T1000 (cell line): ENCODE data around the gene DPH2.

Source experiments
- DNase-seq: peaks from one replicate; lab custom pipeline; 2025; ENCODE audit warnings: mixed read lengths; lab: John Stamatoyannopoulos, UW

The DPH2 gene

GRCh38 chr1:44000122-44000665, 30.4 kb downstream of the DPH2 start:
- DNase-seq, result no peak

GRCh38 chr1:44002165-44002564, 32.4 kb downstream of the DPH2 start:
- no peak for DNase-seq

DNA sequence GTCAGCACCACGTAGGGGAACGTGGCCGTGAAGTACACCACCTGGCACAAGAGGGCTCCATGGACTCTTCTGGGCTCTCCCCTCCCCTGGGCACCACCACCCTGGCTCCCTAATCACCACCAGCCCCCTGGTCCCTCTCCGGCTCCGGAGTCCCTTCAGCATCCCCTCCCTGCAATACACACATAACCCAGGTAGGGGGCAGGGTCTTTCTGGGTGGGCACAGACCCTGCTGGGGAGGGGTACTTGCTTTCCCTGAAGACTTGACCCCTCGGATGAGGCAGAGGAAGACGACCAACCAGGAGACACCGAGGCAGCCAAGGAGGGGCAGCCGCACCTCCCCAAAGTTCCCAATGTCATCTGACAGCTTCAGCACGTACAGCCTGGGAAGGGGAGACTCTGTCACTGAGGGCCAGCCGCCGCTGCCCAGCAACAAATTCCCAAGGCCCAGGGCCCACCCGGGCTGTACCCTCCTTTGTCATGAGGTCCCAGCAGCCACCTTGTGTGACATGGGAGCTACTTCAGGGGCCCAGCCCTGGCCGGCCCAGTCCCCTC, 32.9 kb downstream of the DPH2 start:
- no peak for DNase-seq

DNA sequence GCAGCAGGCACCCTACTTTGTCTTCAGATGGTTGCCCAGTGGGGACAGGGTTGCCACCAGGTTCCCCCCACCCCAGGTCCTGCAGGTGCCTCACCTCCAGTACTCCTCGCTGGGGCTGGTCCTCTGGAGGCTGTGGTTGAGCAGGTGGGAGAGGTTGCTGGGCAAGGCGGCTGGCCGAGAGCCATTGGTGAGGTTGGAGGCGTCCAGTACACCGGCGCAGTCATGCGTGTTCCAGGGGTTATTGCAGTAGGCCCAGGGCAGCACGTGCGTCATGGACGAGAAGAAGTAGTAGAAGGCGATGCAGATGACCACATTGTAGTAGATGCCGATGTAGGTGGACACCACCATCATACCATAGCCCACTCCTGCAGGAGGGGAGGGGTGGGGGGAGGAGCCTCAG, 38.4 kb downstream of the DPH2 start:
- no peak for DNase-seq

GRCh38 chr1:44010935-44011471, 41.2 kb downstream of the DPH2 start:
- no peak for DNase-seq

GRCh38 chr1:44012404-44012803, 42.6 kb downstream of the DPH2 start:
- no peak for DNase-seq

- DNase-seq, result no peak
These were observed 43.3 kb downstream of the DPH2 start for GRCh38 chr1:44012941-44013609.

DNA sequence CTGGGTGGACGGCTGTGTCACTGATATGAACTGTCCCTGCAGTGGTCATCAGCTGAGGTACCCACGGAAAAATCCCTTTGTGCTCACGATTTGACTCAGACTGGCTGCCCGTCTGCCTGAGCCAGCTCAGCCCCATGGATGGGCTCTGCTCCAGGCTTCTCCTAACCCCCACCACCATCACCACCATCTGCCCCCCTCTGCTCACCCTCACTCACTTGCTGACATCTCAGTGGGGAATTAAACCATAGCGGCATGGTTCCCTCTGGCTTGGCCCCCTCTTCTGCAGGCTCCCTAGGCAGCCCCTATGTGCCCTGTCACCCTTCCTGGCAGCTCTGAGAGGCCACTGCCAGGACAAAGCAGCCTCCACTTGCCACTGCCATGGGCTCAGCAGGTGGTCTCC, 44.1 kb downstream of the DPH2 start:
- DNase-seq, result no peak

DNA sequence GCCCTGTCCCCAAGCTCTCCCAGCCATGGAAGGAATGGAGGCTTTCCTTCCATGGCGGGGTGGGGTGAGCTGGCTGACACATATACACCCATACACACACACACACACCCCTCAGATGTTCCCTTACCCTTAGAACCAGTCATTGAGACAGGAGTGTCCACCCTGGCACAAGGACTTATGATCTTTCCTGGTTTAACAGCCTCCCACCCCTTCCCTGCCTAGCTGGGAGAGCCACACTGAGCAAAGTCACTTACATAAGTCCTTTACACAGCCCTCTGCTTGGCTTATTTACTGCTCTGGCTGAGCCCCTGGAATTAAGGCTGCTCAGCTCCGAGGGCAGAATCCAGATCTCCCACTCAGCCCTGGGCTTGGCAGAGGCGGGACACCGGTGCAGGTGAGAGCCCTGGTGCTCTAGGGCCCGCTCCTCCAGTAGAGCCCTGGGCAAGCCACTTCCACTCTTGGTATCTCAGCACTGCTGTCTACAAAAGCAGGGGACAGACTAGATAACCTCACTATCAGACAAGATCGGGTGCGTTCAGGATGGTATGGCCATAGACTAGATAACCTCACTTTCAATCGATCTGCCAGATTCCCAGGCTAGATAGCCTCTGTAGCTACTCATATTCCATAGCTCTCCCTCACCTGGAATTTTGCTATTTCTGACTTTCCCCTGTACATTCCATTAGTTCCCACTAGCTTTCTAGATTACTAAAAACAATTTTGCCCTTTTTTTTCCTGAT, 44.7 kb downstream of the DPH2 start:
- DNase-seq, result no peak

GRCh38 chr1:44015206-44015605, 45.4 kb downstream of the DPH2 start:
- DNase-seq, result no peak

DNA sequence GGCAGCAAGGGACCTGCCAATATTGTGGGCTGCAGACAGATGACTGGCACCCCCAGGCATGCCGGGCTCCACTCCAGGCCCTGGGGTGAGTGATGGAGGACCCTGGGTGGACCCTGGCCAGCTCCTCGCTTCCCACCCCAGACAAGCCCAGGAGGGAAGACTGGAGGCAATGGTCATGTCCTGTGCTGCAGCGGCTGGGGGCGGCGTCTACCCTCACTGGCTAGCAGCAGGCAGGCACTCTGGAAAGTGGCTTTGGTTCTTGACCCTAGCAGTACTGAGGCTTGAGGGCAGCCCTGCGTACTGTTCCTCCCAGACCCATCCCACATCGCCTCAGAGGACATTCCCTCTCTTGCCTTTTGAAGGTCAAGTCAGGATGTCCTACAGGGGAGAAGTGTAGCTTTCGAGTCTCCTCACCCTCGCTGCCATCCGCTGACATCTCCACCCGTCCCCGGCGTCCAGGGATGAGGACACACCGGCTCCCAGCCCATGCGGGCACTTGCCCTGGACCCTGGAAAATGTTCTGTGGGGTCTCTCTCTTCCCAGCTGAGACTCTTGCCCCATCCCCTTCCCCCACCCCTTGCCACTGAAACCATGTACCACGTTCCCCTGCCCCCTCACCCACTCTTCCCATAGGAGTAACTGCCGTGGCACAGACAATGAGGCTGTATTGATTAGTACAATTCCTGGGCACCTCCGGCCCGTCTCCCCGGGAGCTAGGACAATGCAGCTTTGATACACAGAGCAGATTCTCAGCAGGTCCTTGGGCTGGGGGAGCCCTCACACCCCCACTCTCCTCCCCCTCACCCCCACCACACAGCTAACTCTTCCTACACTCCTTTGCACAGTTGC, 46.5 kb downstream of the DPH2 start:
- no peak for DNase-seq

DNA sequence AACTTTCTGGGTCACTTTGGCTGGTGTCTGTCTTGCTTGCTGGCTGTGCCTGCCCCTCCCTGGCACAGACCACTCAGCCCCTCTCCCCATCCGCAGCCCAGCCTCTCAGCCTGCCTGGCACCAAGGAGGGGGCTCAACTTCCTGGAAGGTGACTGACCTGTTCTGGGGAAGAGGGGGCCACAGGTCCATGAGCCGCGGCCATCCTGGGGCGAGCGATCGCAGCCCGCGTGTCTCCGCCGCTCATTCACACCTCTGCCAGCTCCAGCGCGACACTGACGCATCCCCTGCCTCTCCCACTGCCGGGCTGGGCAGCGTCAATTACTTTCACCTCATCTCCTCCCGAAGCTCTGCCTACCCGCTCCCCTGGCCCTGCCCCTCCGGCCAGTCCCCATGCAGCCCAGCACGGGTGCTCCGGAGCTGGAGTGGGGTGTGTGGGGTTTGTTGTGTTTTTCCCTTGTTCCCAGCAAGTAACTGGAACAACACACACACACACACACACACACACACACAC, 47.1 kb downstream of the DPH2 start:
- no peak for DNase-seq

DNA sequence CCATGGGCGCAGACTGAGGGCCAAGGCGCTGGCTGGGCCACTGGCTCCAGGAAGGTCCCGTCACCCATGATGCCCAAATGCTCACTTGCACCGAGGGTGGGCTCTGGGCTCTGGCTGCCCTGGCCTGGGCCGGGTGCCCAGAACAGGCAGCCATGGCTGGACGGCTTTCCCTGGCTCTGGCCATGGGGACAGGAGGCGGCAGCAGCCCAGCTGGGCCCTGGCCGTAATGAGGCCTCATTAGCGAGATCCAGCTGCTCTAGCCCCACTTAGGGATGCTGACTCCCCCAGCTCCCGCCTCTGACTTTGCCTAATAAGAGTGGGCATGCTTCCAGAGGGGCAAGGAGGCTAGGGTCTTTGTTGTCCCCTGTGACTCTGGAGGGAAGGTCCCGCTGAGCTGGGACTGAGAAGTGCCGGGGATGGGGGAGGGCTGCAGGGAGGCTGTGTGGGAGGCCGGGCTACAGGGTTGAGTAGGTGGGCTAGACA, 49.7 kb downstream of the DPH2 start:
- no peak for DNase-seq

DNA sequence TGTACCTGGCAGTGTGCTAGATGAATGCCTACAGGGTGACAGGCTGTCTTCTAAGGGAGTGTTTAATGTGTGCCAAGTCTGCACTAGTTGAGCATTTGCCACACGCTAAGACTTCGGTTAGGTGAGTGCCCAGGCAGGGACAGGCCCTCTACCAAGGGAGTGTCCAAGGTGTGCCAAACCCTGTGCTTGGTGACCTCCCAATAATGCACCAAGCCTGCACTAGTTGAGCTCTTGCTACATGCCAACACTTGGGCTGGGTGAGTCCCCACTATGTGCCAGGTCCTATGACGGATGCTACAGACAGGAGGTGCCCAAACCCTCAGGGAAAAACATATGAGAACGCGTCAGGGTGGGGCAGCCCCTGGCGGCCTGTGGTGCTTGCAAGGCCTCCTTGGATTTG, 50.7 kb downstream of the DPH2 start:
- no peak for DNase-seq

GRCh38 chr1:44021156-44021555, 51.3 kb downstream of the DPH2 start:
- DNase-seq, result no peak

- no peak for DNase-seq
These were observed 51.9 kb downstream of the DPH2 start for GRCh38 chr1:44021581-44022321.
